Naive thymus-derived CD8-positive, alpha-beta T cell (primary cell): ENCODE measurements around the gene OR2V2. TPM values are rescaled to one million over a fixed set of nuclear protein-coding genes. Genes with fewer than 3 reads are reported as not detected.
"Not testable (repeated sequence)": the region's sequence is repeated elsewhere in the genome, so short reads cannot be mapped to it uniquely, and the experiment has no call there.

ENCODE experiments used
- ATAC-seq, 2 donors: fragments of 150-1000 bp; cut with Tn5 transposase in 1 of 2; sonication (Bioruptor Pico), chemical (Tn5 transposase) in 1 of 2; 1 replicate in 1 of 2; 2 replicates in 1 of 2; pipeline ENCODE4 v1.10.0; 2021; ENCODE audit warnings: mild to moderate bottlenecking in 2 of 2, moderate library complexity in 2 of 2
- POLR2A ChIA-PET: fragments of 350-600 bp; sonication (Branson Sonifier 250); formaldehyde crosslinking; loops from one replicate; lab custom pipeline; 2021; ENCODE audit warnings: antibody characterized with exemption; lab: Charles Lee
- DNase-seq, 10 donors: peaks; one replicate each; pipeline versions ENCODE4 v3.0.0 to v3.0.0-alpha.2; 2020 to 2022
- H3K27ac Mint-ChIP-seq, 10 donors: one replicate each; pipeline ENCODE4 v1.8.0; 2020 to 2022; ENCODE audit warnings: mild to moderate bottlenecking in 10 of 10, mixed read lengths in 10 of 10, moderate library complexity in 4 of 10, inconsistent platforms in 1 of 10
- H3K27me3 Mint-ChIP-seq, 5 donors: one replicate each; pipeline ENCODE4 v1.8.0; 2021 to 2022; ENCODE audit warnings: mixed read lengths in 5 of 5
- H3K36me3 Mint-ChIP-seq, 3 donors: one replicate each; pipeline ENCODE4 v1.8.0; 2020 to 2022; ENCODE audit warnings: mixed read lengths in 3 of 3, mild to moderate bottlenecking in 2 of 3, inconsistent platforms in 1 of 3
- H3K4me1 Mint-ChIP-seq, 4 donors: one replicate each; pipeline ENCODE4 v1.8.0; 2021 to 2022; ENCODE audit warnings: mixed read lengths in 4 of 4
- H3K4me3 Mint-ChIP-seq, 10 donors: one replicate each; pipeline ENCODE4 v1.8.0; 2020 to 2022; ENCODE audit warnings: mild to moderate bottlenecking in 10 of 10, mixed read lengths in 10 of 10, moderate library complexity in 6 of 10, inconsistent platforms in 1 of 10
- H3K9me3 Mint-ChIP-seq, 9 donors: one replicate each; pipeline ENCODE4 v1.8.0; 2020 to 2022; ENCODE audit warnings: mixed read lengths in 9 of 9, mild to moderate bottlenecking in 3 of 9, inconsistent platforms in 1 of 9, moderate library complexity in 1 of 9
- polyA plus RNA-seq, 3 donors: library from polyadenylated mRNA; unstranded; fragments of 300-500 nt; fragmentation: Illumina TruSeq; gene quantifications; one replicate each; pipeline ENCODE4 v1.2.3, GENCODE V29; 2021
- total RNA-seq, 8 experiments: library from RNA in 2 of 8; stranded (reverse) in 2 of 8; gene quantifications; one replicate each; pipeline ENCODE4 v1.2.3 and lab custom pipeline; 2021 to 2026

The OR2V2 gene
- total and polyA plus RNA-seq, 5 experiments from 2014 or later: not detected

GRCh38 chr5:181167814-181168488, 20.6 kb downstream of the OR2V2 start:
- peaks cover 0 to 3% (median 0%) of the 10 kb centered on the region in 9 donors for H3K9me3 Mint-ChIP-seq
- H3K27me3 Mint-ChIP-seq: peaks cover 0 to 69% (median 12%) of the 10 kb centered on the region in 5 donors
- ATAC-seq: no peak
- peaks cover 21 to 77% (median 57%) of the 10 kb centered on the region in 4 donors for H3K4me1 Mint-ChIP-seq
- peaks cover 0 to 2% (median 0%) of the 10 kb centered on the region in 3 donors for H3K36me3 Mint-ChIP-seq
- H3K27ac Mint-ChIP-seq: peak overlapping the region in 5 of 10 donors; percentile 0 to 42 (median 24)
- H3K4me3 Mint-ChIP-seq: peak overlapping the region in 1 of 10 donors; percentile 10
- no peak for DNase-seq
- POLR2A ChIA-PET: interaction anchor here (0.6 to 2.1 kb wide), 5 partner anchors 16 to 520 kb away, joined by 3 to 6 read pairs (median 4); no protein-coding TSS in a partner anchor

GRCh38 chr5:181168595-181169118, 21.3 kb downstream of the OR2V2 start:
- Mint-ChIP-seq H3K27me3 (peaks cover 0 to 69% (median 12%) of the 10 kb centered on the region in 5 donors), H3K9me3 (peaks cover 0 to 4% (median 0%) of the 10 kb centered on the region in 9 donors), H3K4me3 (peak overlapping the region in 6 of 10 donors; percentile 14 to 73 (median 30)), H3K4me1 (peaks cover 26 to 76% (median 59%) of the 10 kb centered on the region in 4 donors), H3K27ac (peak overlapping the region in 4 of 10 donors; percentile 24 to 77 (median 56)), H3K36me3 (peaks cover 0 to 2% (median 0%) of the 10 kb centered on the region in 3 donors)
- ATAC-seq (no peak), DNase-seq (no peak)
- POLR2A ChIA-PET: interaction anchor here (0.6 to 2.1 kb wide), 6 partner anchors 16 to 521 kb away, joined by 3 to 6 read pairs (median 4); no protein-coding TSS in a partner anchor

GRCh38 chr5:181169459-181170236, 22.3 kb downstream of the OR2V2 start:
- H3K9me3 Mint-ChIP-seq, H3K36me3 Mint-ChIP-seq: not testable (repeated sequence)
- Mint-ChIP-seq H3K4me1 (peaks cover 22 to 69% (median 55%) of the 10 kb centered on the region in 4 donors), H3K4me3 (peak overlapping the region; percentile 36 to 73 (median 62)), H3K27me3 (peaks cover 0 to 67% (median 10%) of the 10 kb centered on the region in 5 donors), H3K27ac (peak overlapping the region in 5 of 10 donors; percentile 20 to 89 (median 71))
- POLR2A ChIA-PET: interaction anchor here (0.8 to 2.1 kb wide), 5 partner anchors 8 to 23 kb away, joined by 3 to 10 read pairs (median 5); no protein-coding TSS in a partner anchor
- ATAC-seq (peak in 1 of 2 donors; percentile 49), DNase-seq (peak; percentile 56 to 90 (median 85))

- H3K4me1 Mint-ChIP-seq: peaks cover 22 to 64% (median 52%) of the 10 kb centered on the region in 4 donors
- H3K9me3 Mint-ChIP-seq: peaks cover 0 to 4% (median 0%) of the 10 kb centered on the region in 9 donors
- POLR2A ChIA-PET: interaction anchor here (0.8 to 3.9 kb wide), 4 partner anchors 9 to 91 kb away, joined by 3 to 19 read pairs (median 8); partner anchors contain the start of gene TRIM52
- peaks cover 0 to 66% (median 10%) of the 10 kb centered on the region in 5 donors for H3K27me3 Mint-ChIP-seq
- ATAC-seq (no peak), DNase-seq (no peak)
- H3K36me3 Mint-ChIP-seq: no peaks in the 10 kb centered on the region
- H3K4me3 Mint-ChIP-seq: peak overlapping the region in 9 of 10 donors; percentile 36 to 70 (median 60)
- H3K27ac Mint-ChIP-seq: peak overlapping the region in 5 of 10 donors; percentile 20 to 89 (median 34)
Measured at GRCh38 chr5:181170237-181170825, 22.9 kb downstream of the OR2V2 start.

GRCh38 chr5:181170996-181171395, 23.6 kb downstream of the OR2V2 start:
- ATAC-seq: no peak
- peaks cover 19 to 60% (median 48%) of the 10 kb centered on the region in 4 donors for H3K4me1 Mint-ChIP-seq
- peak overlapping the region in 1 of 10 donors; percentile 89 for H3K27ac Mint-ChIP-seq
- H3K27me3 Mint-ChIP-seq: peaks cover 0 to 61% (median 10%) of the 10 kb centered on the region in 5 donors
- H3K4me3 Mint-ChIP-seq: peak overlapping the region in 2 of 10 donors; percentile 18 to 70
- POLR2A ChIA-PET: interaction anchor here (0.9 to 4.5 kb wide), 4 partner anchors 14 to 90 kb away, joined by 4 to 22 read pairs (median 14); partner anchors contain the start of genes TRIM52 and TRIM7
- no peak for DNase-seq
- no peaks in the 10 kb centered on the region for H3K36me3 Mint-ChIP-seq
- peaks cover 0 to 4% (median 0%) of the 10 kb centered on the region in 9 donors for H3K9me3 Mint-ChIP-seq

GRCh38 chr5:181171782-181172181, 24.4 kb downstream of the OR2V2 start:
- ATAC-seq: no peak
- peaks cover 0 to 57% (median 10%) of the 10 kb centered on the region in 5 donors for H3K27me3 Mint-ChIP-seq
- no peak for DNase-seq
- no peaks in the 10 kb centered on the region for H3K36me3 Mint-ChIP-seq
- peaks cover 19 to 55% (median 48%) of the 10 kb centered on the region in 4 donors for H3K4me1 Mint-ChIP-seq
- H3K4me3 Mint-ChIP-seq: peak overlapping the region in 4 of 10 donors; percentile 7 to 65 (median 24)
- peak overlapping the region in 1 of 10 donors; percentile 34 for H3K27ac Mint-ChIP-seq
- POLR2A ChIA-PET: interaction anchor here (0.6 to 4.5 kb wide), 9 partner anchors 9 to 89 kb away, joined by 3 to 35 read pairs (median 7); partner anchors contain the start of genes TRIM52 and TRIM7
- H3K9me3 Mint-ChIP-seq: peaks cover 0 to 4% (median 0%) of the 10 kb centered on the region in 9 donors

- peaks cover 0 to 4% (median 0%) of the 10 kb centered on the region in 9 donors for H3K9me3 Mint-ChIP-seq
- peak in 1 of 10 donors; percentile 18 for DNase-seq
- peaks cover 15 to 44% (median 39%) of the 10 kb centered on the region in 4 donors for H3K4me1 Mint-ChIP-seq
- POLR2A ChIA-PET: interaction anchor here (0.7 to 4.5 kb wide), 12 partner anchors 10 to 342 kb away, joined by 3 to 35 read pairs (median 7); partner anchors contain the start of genes TRIM41 and TRIM52
- H3K27me3 Mint-ChIP-seq: peaks cover 0 to 47% (median 10%) of the 10 kb centered on the region in 5 donors
- no peaks in the 10 kb centered on the region for H3K36me3 Mint-ChIP-seq
- H3K4me3 Mint-ChIP-seq: peak overlapping the region; percentile 79 to 100 (median 94)
- ATAC-seq: peak; percentile 57 to 63
- peak overlapping the region; percentile 10 to 94 (median 86) for H3K27ac Mint-ChIP-seq
Measured at GRCh38 chr5:181173027-181173419, 25.6 kb downstream of the OR2V2 start.

GRCh38 chr5:181173420-181174342, 26.3 kb downstream of the OR2V2 start:
- Mint-ChIP-seq H3K27me3 (peaks cover 0 to 44% (median 8%) of the 10 kb centered on the region in 5 donors), H3K36me3 (no peaks in the 10 kb centered on the region), H3K27ac (peak overlapping the region; percentile 10 to 94 (median 86)), H3K9me3 (peaks cover 0 to 4% (median 0%) of the 10 kb centered on the region in 9 donors), H3K4me3 (peak overlapping the region; percentile 79 to 100 (median 94)), H3K4me1 (peaks cover 15 to 39% (median 33%) of the 10 kb centered on the region in 4 donors)
- POLR2A ChIA-PET: interaction anchor here (0.7 to 4.5 kb wide), 13 partner anchors 11 to 342 kb away, joined by 3 to 35 read pairs (median 6); partner anchors contain the start of genes TRIM41 and TRIM52
- ATAC-seq: peak; percentile 80 to 91
- DNase-seq: peak in 8 of 10 donors; percentile 25 to 82 (median 70)

GRCh38 chr5:181176254-181176952, 29.0 kb downstream of the OR2V2 start:
- Mint-ChIP-seq H3K36me3 (no peaks in the 10 kb centered on the region), H3K9me3 (peaks cover 0 to 4% (median 0%) of the 10 kb centered on the region in 9 donors), H3K27ac (peak overlapping the region in 2 of 10 donors; percentile 1 to 33), H3K27me3 (peaks cover 0 to 24% (median 0%) of the 10 kb centered on the region in 5 donors), H3K4me3 (no peak overlapping the region), H3K4me1 (peaks cover 6 to 19% (median 14%) of the 10 kb centered on the region in 4 donors)
- ATAC-seq (no peak), DNase-seq (no peak)
- POLR2A ChIA-PET: interaction anchor here (0.7 kb wide), 2 partner anchors 39 to 73 kb away, joined by 5 to 6 read pairs; no protein-coding TSS in a partner anchor

GRCh38 chr5:181177559-181177958, 30.2 kb downstream of the OR2V2 start:
- Mint-ChIP-seq H3K4me1 (peaks cover 8 to 20% (median 19%) of the 10 kb centered on the region in 4 donors), H3K27me3 (peaks cover 0 to 20% (median 0%) of the 10 kb centered on the region in 5 donors)
- not testable (repeated sequence) for H3K36me3 Mint-ChIP-seq, DNase-seq, H3K9me3 Mint-ChIP-seq, ATAC-seq, H3K4me3 Mint-ChIP-seq, H3K27ac Mint-ChIP-seq
- POLR2A ChIA-PET: interaction anchor here (0.7 to 1.1 kb wide), 4 partner anchors 8 to 336 kb away, joined by 3 to 6 read pairs (median 4); no protein-coding TSS in a partner anchor
